IPS-18c (cell line): ENCODE measurements around the gene MYG1.
A peak's percentile ranks its signal among the peaks of the same experiment; 100 is the strongest.
"Not testable (repeated sequence)": the region's sequence is repeated elsewhere in the genome, so short reads cannot be mapped to it uniquely, and the experiment has no call there.

Experiments used
- H3K4me3 ChIP-seq: 2 replicates; pipeline ENCODE4 v1.7.0; 2013; ENCODE audit warnings: low read depth, mild to moderate bottlenecking, low read length, moderate library complexity; ENCODE audit not compliant: insufficient read depth
- H3K9me3 ChIP-seq: one replicate; pipeline ENCODE4 v1.6.1; 2013; ENCODE audit warnings: mild to moderate bottlenecking, low read length, moderate library complexity; ENCODE audit not compliant: control insufficient read depth, insufficient read depth

The MYG1 gene

GRCh38 chr12:53277981-53278380 is 21.5 kb upstream of the MYG1 start:
- Histone ChIP-seq H3K4me3 (no peak overlapping the region), H3K9me3 (no peaks in the 10 kb centered on the region)

DNA sequence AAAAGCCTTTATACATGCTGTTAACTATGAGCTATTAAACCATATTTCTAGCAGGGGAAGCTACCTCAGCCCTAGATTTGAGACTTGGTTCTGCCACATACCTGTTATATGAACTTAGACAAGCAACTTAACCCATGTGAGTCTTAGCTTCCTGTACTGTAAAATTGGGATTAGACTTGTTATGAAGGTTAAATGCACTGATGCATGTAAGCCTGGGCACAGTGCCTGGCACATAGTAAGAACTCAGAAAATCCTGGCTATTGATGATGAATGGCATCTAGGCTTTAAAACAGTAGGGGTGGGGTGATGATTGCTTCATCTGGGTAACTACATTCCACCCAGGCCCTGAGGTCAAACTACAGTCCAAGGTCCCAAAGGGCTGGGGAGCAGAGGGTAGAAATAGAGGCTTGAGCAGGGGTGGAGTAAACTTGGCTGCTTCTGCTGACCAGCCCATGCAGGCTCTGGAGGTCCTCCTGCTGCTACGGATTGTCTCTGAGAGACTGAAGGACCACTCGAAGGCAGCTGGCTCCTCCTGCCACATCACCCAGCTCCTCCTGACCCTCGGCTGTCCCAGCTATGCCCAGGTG is 20.1 kb upstream of the MYG1 start:
- H3K9me3 ChIP-seq, result no peaks in the 10 kb centered on the region
- H3K4me3 ChIP-seq, result no peak overlapping the region

GRCh38 chr12:53279888-53280498 is 19.5 kb upstream of the MYG1 start:
- no peak overlapping the region for H3K4me3 ChIP-seq
- no peaks in the 10 kb centered on the region for H3K9me3 ChIP-seq

DNA sequence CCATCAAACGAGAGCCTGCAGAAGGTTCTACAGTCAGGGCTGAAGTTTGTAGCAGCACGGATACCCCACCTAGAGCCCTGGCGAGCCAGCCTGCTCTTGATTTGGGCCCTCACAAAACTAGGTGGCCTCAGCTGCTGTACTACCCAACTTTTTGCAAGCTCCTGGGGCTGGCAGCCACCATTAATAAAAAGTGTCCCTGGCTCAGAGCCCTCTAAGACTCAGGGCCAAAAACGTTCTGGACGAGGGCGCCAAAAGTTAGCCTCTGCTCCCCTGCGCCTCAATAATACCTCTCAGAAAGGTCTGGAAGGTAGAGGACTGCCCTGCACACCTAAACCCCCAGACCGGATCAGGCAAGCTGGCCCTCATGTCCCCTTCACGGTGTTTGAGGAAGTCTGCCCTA is 13.0 kb upstream of the MYG1 start:
- Histone ChIP-seq H3K4me3 (no peak overlapping the region), H3K9me3 (no peaks in the 10 kb centered on the region)

GRCh38 chr12:53287741-53288216 is 11.7 kb upstream of the MYG1 start:
- no peak overlapping the region for H3K4me3 ChIP-seq
- H3K9me3 ChIP-seq, result no peaks in the 10 kb centered on the region

GRCh38 chr12:53288322-53288721 is 11.2 kb upstream of the MYG1 start:
- no peaks in the 10 kb centered on the region for H3K9me3 ChIP-seq

DNA sequence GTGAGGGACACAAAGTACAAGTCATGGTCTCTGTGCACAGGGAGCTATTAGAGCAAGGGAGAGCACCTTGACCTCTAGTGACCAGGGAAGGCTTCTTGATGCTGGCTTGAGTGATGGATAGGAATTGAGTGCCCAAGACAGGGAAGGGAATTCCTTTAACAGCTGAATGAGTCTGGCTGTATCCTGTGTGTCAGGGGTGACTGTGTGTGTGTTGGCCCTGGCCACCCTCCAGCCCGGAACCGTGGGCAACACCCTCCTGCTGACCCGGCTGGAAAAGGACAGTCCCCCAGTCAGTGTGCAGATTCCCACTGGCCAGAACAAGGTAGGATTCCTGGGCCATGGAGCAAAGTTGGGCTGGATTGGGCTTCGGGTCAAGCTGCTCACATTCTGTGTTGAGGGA is 9.6 kb upstream of the MYG1 start:
- H3K4me3 ChIP-seq, result no peak overlapping the region
- no peaks in the 10 kb centered on the region for H3K9me3 ChIP-seq

More at GRCh38 chr12:53288322-53288721, 11.2 kb upstream of the MYG1 start:
- H3K4me3 ChIP-seq, result no peak overlapping the region

- Histone ChIP-seq H3K4me3 (no peak overlapping the region), H3K9me3 (no peaks in the 10 kb centered on the region)
These were observed 8.8 kb upstream of the MYG1 start for GRCh38 chr12:53290661-53291060.

GRCh38 chr12:53292426-53292825 is 7.1 kb upstream of the MYG1 start:
- Histone ChIP-seq H3K9me3 (no peaks in the 10 kb centered on the region), H3K4me3 (no peak overlapping the region)

- no peaks in the 10 kb centered on the region for H3K9me3 ChIP-seq
- H3K4me3 ChIP-seq, result peak within 1 kb of the TSS; percentile 66
These were observed 4.2 kb upstream of the MYG1 start, which contains the start of gene PFDN5 for GRCh38 chr12:53295070-53295890. TSS of gene PFDN5 (plus strand) at chr12:53295542. CDS start at chr12:53295568, 26 bp downstream.

DNA sequence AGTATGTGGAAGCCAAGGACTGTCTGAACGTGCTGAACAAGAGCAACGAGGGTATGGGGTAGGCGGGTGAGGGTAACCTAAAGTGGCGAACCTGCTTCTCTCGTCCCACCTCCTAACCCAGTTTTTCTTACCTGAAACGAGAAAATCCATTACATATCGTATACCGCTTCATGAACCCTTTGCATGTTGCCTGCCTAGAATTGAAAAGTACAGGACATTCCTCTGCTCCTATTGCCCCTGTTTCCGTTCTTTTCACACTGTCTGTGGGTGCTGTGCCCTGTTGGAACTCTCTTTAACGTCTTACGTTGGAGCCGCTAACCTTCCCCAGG is 3.6 kb upstream of the MYG1 start:
- Histone ChIP-seq H3K9me3 (no peaks in the 10 kb centered on the region), H3K4me3 (peak overlapping the region; percentile 66)

DNA sequence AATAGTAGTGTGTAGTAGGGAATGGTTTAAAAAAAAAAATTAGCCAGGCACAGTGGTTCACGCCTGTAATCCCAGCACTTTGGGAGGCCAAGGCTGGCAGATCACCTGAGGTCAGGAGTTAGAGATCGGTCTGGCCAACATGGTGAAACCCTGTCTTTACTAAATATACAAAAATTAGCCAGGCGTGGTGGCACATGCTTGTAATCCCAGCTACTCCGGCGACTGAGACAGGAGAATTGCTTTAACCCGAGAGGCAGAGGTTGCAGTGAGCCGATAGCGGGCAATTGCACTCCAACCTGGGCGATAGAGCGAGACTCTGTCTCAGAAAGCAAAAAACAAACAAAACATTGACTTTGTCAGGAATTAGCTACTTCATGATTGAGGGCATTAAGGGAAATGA is 2.4 kb upstream of the MYG1 start:
- not testable (repeated sequence) for H3K9me3 ChIP-seq, H3K4me3 ChIP-seq

DNA sequence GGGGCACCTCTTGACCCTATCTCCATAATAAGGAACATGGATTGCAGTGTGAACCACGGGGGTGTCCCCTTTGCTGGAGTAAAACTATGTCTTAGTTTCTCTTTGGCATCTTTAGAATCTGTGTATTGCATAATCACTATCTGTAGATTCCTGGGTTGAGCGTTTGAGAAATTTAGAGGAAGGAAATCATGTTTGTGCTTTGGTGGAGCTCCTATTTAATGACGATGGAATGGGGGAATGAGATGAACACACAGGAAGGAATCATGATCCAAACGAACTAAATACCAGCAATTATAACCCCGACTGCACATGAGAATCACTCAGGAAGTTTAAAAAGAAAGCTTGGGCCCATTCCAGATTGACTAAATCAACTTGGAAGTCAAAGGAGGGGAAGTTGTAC is 1.3 kb upstream of the MYG1 start:
- H3K4me3 ChIP-seq, result no peak overlapping the region

GRCh38 chr12:53299101-53299453 is 418 bp upstream of the MYG1 start:
- Histone ChIP-seq H3K4me3 (peak overlapping the region; percentile 82), H3K9me3 (no peaks in the 10 kb centered on the region)

More for the DNA sequence above, 1.3 kb upstream of the MYG1 start:
- H3K9me3 ChIP-seq, result no peaks in the 10 kb centered on the region

DNA sequence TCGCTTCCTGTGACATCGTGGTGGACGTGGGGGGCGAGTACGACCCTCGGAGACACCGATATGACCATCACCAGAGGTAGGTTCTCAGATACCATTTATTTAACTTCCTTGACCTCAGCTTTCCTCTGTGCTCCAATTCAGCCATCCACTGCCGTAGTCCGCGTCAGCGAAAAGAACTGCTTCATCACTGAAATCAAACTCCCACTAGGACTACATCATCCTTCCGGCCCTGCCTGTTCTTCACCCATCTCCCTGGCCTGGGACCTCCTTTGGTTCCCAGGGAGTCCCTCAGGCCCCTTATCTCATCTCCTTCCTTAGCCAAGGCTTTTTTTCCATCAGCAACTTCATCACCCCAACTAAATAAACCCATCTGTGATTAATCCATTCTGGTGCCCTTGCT is 692 bp downstream of the MYG1 start:
- Histone ChIP-seq H3K9me3 (no peaks in the 10 kb centered on the region), H3K4me3 (peak overlapping the region; percentile 82)

DNA sequence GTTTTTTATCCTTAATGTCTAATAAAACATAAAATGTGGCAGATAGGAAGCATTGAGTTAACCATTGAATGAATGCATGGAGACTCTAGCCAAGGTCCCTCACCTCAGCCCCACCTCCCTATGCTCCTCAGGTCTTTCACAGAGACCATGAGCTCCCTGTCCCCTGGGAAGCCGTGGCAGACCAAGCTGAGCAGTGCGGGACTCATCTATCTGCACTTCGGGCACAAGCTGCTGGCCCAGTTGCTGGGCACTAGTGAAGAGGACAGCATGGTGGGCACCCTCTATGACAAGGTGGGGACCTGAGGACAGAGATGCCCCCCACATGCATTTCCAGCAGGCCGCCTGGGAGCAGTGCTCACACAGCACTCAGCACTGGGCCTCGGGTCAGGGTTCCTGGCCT is 3.4 kb downstream of the MYG1 start:
- H3K9me3 ChIP-seq, result no peaks in the 10 kb centered on the region
- no peak overlapping the region for H3K4me3 ChIP-seq

GRCh38 chr12:53306826-53307225 is 7.3 kb downstream of the MYG1 start:
- Histone ChIP-seq H3K4me3 (no peak overlapping the region), H3K9me3 (no peaks in the 10 kb centered on the region)

GRCh38 chr12:53308276-53308675 is 8.8 kb downstream of the MYG1 start:
- no peaks in the 10 kb centered on the region for H3K9me3 ChIP-seq

More at GRCh38 chr12:53308276-53308675, 8.8 kb downstream of the MYG1 start:
- no peak overlapping the region for H3K4me3 ChIP-seq
